Endothelial cell (in vitro differentiated cells): ENCODE data around the gene MPLKIP. TPM values are rescaled to one million over a fixed set of nuclear protein-coding genes. Genes with fewer than 3 reads are reported as not detected.
"Not testable (repeated sequence)": the region's sequence is repeated elsewhere in the genome, so short reads cannot be mapped to it uniquely, and the experiment has no call there.

Experiments used
- DNase-seq: peaks from one replicate; pipeline ENCODE4 v3.0.0; 2021; ENCODE audit warnings: low spot score
- H3K27ac Mint-ChIP-seq: one replicate; pipeline ENCODE4 v1.8.0; 2021; ENCODE audit warnings: mixed read lengths, inconsistent platforms; ENCODE audit not compliant: unreplicated experiment
- H3K27me3 Mint-ChIP-seq: one replicate; pipeline ENCODE4 v1.8.0; 2021; ENCODE audit warnings: mild to moderate bottlenecking, moderate library complexity, mixed read lengths, inconsistent platforms; ENCODE audit not compliant: unreplicated experiment
- H3K36me3 Mint-ChIP-seq: one replicate; pipeline ENCODE4 v1.8.0; 2021; ENCODE audit warnings: mild to moderate bottlenecking, low read depth, mixed read lengths, inconsistent platforms; ENCODE audit not compliant: unreplicated experiment
- H3K4me1 Mint-ChIP-seq: one replicate; pipeline ENCODE4 v1.8.0; 2021; ENCODE audit warnings: mild to moderate bottlenecking, mixed read lengths, inconsistent platforms; ENCODE audit not compliant: unreplicated experiment
- H3K4me3 Mint-ChIP-seq: one replicate; pipeline ENCODE4 v1.8.0; 2021; ENCODE audit warnings: mild to moderate bottlenecking, mixed read lengths, inconsistent platforms; ENCODE audit not compliant: unreplicated experiment
- H3K9me3 Mint-ChIP-seq: one replicate; pipeline ENCODE4 v1.8.0; 2021; ENCODE audit warnings: mixed read lengths, inconsistent platforms; ENCODE audit not compliant: unreplicated experiment
- long read RNA-seq: library from polyadenylated mRNA; unstranded; transcript quantifications from one replicate; pipeline ENCODE4 v2.0.0, GENCODE V29; 2020; ENCODE audit not compliant: unreplicated experiment
- total RNA-seq: library from RNA; stranded (reverse); fragmentation: NEBNext Ultra II Directional; extraction: Animal tissue kit (Norgen Biotek cat#: 25700); gene quantifications from one replicate; pipeline ENCODE4 v1.2.1, GENCODE V29; 2021; ENCODE audit not compliant: unreplicated experiment
- TF ChIP-seq, protein P1 (sequence below): fragments of 200-600 bp; sonication (generic); IDR thresholded peaks from one replicate; pipeline ENCODE4 v1.5.0; 2021; ENCODE audit warnings: antibody characterized with exemption; ENCODE audit not compliant: unreplicated experiment

MPLKIP gene
- total RNA-seq, result 25.0 TPM
- long read RNA-seq, full-length matches to known transcripts, result 28 of 28 reads
- long read RNA-seq, partial matches to known transcripts, result 0 of 28 reads
- long read RNA-seq, other reads (novel, unspliced or antisense), result 0 of 28 reads

DNA sequence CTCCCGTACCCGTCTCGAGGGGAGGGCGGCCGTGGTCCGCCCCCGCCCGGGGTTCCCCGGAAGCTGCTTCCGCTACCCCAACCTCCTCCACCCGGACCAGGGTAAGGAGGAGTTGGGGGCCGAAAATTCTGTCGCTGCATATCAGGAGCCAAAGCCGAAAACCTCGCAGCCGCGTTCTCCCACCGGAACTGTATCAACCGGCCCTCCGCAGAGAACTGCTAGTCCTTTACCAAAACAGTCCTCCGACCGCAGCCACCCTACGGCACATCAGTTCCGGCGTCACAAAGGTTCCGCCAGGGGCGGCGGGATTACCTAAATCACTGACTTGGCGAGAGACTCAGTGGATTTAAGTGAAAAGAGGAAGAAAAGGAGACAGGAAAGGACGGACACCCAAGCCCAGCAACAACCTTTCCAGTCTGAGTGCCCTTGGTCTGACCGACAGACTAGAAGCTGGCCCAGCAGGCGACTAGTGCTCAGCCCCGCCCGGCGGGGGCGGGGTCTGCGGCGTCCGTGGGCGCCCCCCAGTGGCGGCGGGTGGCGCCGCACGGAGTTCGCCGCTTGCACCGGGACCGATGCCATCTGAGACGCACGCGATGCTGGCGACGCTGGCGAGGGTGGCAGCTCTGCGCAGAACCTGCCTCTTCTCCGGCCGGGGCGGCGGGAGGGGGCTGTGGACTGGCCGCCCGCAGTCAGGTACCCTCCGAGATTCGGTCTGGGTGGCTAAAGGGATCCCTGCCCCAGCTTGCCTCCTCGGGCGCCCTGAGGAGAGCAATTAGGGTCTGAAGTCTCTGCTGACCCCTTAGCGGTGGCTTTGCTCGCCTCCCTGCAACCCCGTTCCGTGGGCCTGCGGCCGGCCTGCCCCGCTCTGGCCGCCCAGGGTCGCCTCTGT is at the start of gene MPLKIP, which contains the start of gene SUGCT:
TSS of gene MPLKIP (minus strand) at position 195 of the 889 bp plus-strand sequence. CDS start at position 140, 55 bp downstream.
TSS of gene SUGCT (plus strand) at position 578 of the 889 bp plus-strand sequence.
- peaks cover 12% of the 10 kb centered on the region for H3K4me1 Mint-ChIP-seq
- TF ChIP-seq, protein P1, sequence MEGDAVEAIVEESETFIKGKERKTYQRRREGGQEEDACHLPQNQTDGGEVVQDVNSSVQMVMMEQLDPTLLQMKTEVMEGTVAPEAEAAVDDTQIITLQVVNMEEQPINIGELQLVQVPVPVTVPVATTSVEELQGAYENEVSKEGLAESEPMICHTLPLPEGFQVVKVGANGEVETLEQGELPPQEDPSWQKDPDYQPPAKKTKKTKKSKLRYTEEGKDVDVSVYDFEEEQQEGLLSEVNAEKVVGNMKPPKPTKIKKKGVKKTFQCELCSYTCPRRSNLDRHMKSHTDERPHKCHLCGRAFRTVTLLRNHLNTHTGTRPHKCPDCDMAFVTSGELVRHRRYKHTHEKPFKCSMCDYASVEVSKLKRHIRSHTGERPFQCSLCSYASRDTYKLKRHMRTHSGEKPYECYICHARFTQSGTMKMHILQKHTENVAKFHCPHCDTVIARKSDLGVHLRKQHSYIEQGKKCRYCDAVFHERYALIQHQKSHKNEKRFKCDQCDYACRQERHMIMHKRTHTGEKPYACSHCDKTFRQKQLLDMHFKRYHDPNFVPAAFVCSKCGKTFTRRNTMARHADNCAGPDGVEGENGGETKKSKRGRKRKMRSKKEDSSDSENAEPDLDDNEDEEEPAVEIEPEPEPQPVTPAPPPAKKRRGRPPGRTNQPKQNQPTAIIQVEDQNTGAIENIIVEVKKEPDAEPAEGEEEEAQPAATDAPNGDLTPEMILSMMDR, result peak; percentile 99
- no peaks in the 10 kb centered on the region for H3K36me3 Mint-ChIP-seq
- H3K4me3 Mint-ChIP-seq, result peak within 1 kb of the TSS; percentile 96
- peak within 1 kb of the TSS; percentile 84 for H3K27ac Mint-ChIP-seq
- DNase-seq, result peak; percentile 88
- H3K27me3 Mint-ChIP-seq, result peaks cover 5% of the 10 kb centered on the region
- no peaks in the 10 kb centered on the region for H3K9me3 Mint-ChIP-seq

GRCh38 chr7:40182452-40182851 is 48.0 kb upstream of the MPLKIP start:
- Mint-ChIP-seq H3K27me3 (no peaks in the 10 kb centered on the region), H3K9me3 (no peaks in the 10 kb centered on the region), H3K4me1 (no peaks in the 10 kb centered on the region), H3K4me3 (no peak overlapping the region), H3K36me3 (no peaks in the 10 kb centered on the region), H3K27ac (no peak overlapping the region)
- DNase-seq, result no peak
- TF ChIP-seq, protein P1, result no peak

GRCh38 chr7:40177071-40177470 is 42.6 kb upstream of the MPLKIP start:
- Mint-ChIP-seq H3K4me1 (no peaks in the 10 kb centered on the region), H3K27me3 (no peaks in the 10 kb centered on the region), H3K27ac (no peak overlapping the region), H3K36me3 (no peaks in the 10 kb centered on the region), H3K4me3 (no peak overlapping the region), H3K9me3 (no peaks in the 10 kb centered on the region)
- TF ChIP-seq, protein P1, result no peak
- no peak for DNase-seq

- no peak overlapping the region for H3K4me3 Mint-ChIP-seq
- DNase-seq, result no peak
- no peaks in the 10 kb centered on the region for H3K27me3 Mint-ChIP-seq
- no peaks in the 10 kb centered on the region for H3K9me3 Mint-ChIP-seq
- TF ChIP-seq, protein P1, result no peak
- no peaks in the 10 kb centered on the region for H3K36me3 Mint-ChIP-seq
- H3K4me1 Mint-ChIP-seq, result no peaks in the 10 kb centered on the region
- no peak overlapping the region for H3K27ac Mint-ChIP-seq
These were observed 41.5 kb upstream of the MPLKIP start for GRCh38 chr7:40175725-40176510.

- not testable (repeated sequence) for H3K27ac Mint-ChIP-seq, H3K27me3 Mint-ChIP-seq, H3K36me3 Mint-ChIP-seq, H3K4me3 Mint-ChIP-seq, H3K4me1 Mint-ChIP-seq, DNase-seq, H3K9me3 Mint-ChIP-seq
These were observed 40.8 kb upstream of the MPLKIP start for GRCh38 chr7:40175256-40175655.

- H3K4me3 Mint-ChIP-seq, H3K36me3 Mint-ChIP-seq, H3K27ac Mint-ChIP-seq, H3K27me3 Mint-ChIP-seq, H3K9me3 Mint-ChIP-seq, DNase-seq, H3K4me1 Mint-ChIP-seq: not testable (repeated sequence)
These were observed 38.7 kb upstream of the MPLKIP start for GRCh38 chr7:40173121-40173520.

DNA sequence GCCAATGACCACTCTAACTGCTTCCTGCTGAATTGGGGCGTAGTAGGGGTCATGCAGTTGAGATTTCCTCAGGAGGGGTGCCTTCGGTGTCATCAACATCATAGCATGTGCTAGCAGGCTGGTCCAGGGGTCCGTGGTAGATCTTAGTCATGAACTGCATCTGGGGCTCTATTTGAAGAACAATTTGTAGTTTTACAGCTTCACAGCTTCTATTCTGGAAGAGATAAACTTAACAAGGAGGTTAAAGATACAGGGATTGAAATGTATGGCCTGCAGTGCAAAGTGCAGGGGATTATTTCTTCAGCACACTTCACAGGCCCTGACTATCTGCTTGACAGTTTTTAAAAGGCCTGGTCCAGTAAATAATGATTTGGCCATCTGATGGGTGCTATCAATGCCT is 33.8 kb upstream of the MPLKIP start:
- not testable (repeated sequence) for H3K36me3 Mint-ChIP-seq, H3K27ac Mint-ChIP-seq, DNase-seq, H3K4me1 Mint-ChIP-seq, H3K9me3 Mint-ChIP-seq, H3K27me3 Mint-ChIP-seq, H3K4me3 Mint-ChIP-seq
